KG1 (cell line): ENCODE measurements around the gene CCDC154.
A peak's percentile ranks its signal among the peaks of the same experiment; 100 is the strongest.
"Not testable (repeated sequence)": the region's sequence is repeated elsewhere in the genome, so short reads cannot be mapped to it uniquely, and the experiment has no call there.

Experiments
- DNase-seq: peaks from one replicate; lab custom pipeline; 2025; lab: John Stamatoyannopoulos, UW

CCDC154 gene

GRCh38 chr16:1443980-1444729, at the start of gene CCDC154:
CCDC154 (minus strand) TSS chr16:1444556; CDS start chr16:1444322, 234 bp downstream.
- no peak for DNase-seq

- no peak for DNase-seq
These were observed 49.4 kb upstream of the CCDC154 start for GRCh38 chr16:1493746-1494094.

GRCh38 chr16:1492923-1493745, 48.8 kb upstream of the CCDC154 start, which contains the start of gene TELO2:
TELO2 (plus strand) TSS chr16:1493360; CDS start chr16:1494282, 922 bp downstream.
- peak; percentile 87 for DNase-seq

- no peak for DNase-seq
These were observed 47.9 kb upstream of the CCDC154 start for GRCh38 chr16:1492082-1492922.

GRCh38 chr16:1491327-1491726, 47.0 kb upstream of the CCDC154 start:
- DNase-seq = no peak

- DNase-seq = no peak
These were observed 44.7 kb upstream of the CCDC154 start for GRCh38 chr16:1489077-1489476.

- DNase-seq = no peak
These were observed 44.3 kb upstream of the CCDC154 start, which contains the start of gene PTX4 for GRCh38 chr16:1488619-1489018. PTX4 (minus strand) TSS chr16:1488944; CDS start chr16:1488909, 35 bp downstream.

- no peak for DNase-seq
These were observed 43.8 kb upstream of the CCDC154 start for GRCh38 chr16:1488054-1488601.

GRCh38 chr16:1487395-1488053, 43.2 kb upstream of the CCDC154 start:
- no peak for DNase-seq

- no peak for DNase-seq
These were observed 42.4 kb upstream of the CCDC154 start for GRCh38 chr16:1486551-1487390.

- DNase-seq = no peak
These were observed 41.6 kb upstream of the CCDC154 start for GRCh38 chr16:1485847-1486496.

GRCh38 chr16:1481906-1482835, 37.8 kb upstream of the CCDC154 start:
- DNase-seq = no peak

GRCh38 chr16:1478937-1479336, 34.6 kb upstream of the CCDC154 start:
- DNase-seq = not testable (repeated sequence)

GRCh38 chr16:1477033-1477432, 32.7 kb upstream of the CCDC154 start:
- DNase-seq = no peak

- no peak for DNase-seq
These were observed 31.3 kb upstream of the CCDC154 start for GRCh38 chr16:1475552-1476114.

GRCh38 chr16:1474796-1475551, 30.6 kb upstream of the CCDC154 start, which contains the start of gene CLCN7:
CLCN7 (minus strand) TSS chr16:1475028; CDS start chr16:1474974, 54 bp downstream.
- DNase-seq = peak; percentile 72

GRCh38 chr16:1474082-1474795, 29.9 kb upstream of the CCDC154 start:
- no peak for DNase-seq
